ENCODE results near the gene CD300H. TPM values are rescaled to one million over a fixed set of nuclear protein-coding genes. Genes with fewer than 3 reads are reported as not detected.

Gene CD300H
- total RNA-seq, 1 donor from 2014 or later, result not detected

GRCh38 chr17:74543891-74544760, 23.2 kb downstream of the CD300H start:
- no peaks in the 10 kb centered on the region for H3K4me1 Mint-ChIP-seq (ENCODE audit: low read depth, unreplicated experiment)
- no peak overlapping the region for H3K4me3 Mint-ChIP-seq (ENCODE audit: unreplicated experiment)
- peaks cover 27% of the 10 kb centered on the region for H3K27me3 Mint-ChIP-seq (ENCODE audit: unreplicated experiment)
- TF ChIP-seq CTCF (IDR thresholded peaks at IDR 0.05; ENCODE audit: partially characterized antibody, unreplicated experiment), result no peak
- no peak for DNase-seq
- H3K36me3 Mint-ChIP-seq (ENCODE audit: unreplicated experiment), result peaks cover 5% of the 10 kb centered on the region
- H3K9me3 Mint-ChIP-seq (ENCODE audit: unreplicated experiment), result peaks cover 2% of the 10 kb centered on the region
- H3K27ac Mint-ChIP-seq (ENCODE audit: unreplicated experiment), result no peak overlapping the region

- Mint-ChIP-seq H3K4me3 (ENCODE audit: unreplicated experiment) (no peak overlapping the region), H3K27me3 (ENCODE audit: unreplicated experiment) (peaks cover 29% of the 10 kb centered on the region), H3K4me1 (ENCODE audit: low read depth, unreplicated experiment) (no peaks in the 10 kb centered on the region), H3K27ac (ENCODE audit: unreplicated experiment) (no peak overlapping the region), H3K9me3 (ENCODE audit: unreplicated experiment) (peaks cover 2% of the 10 kb centered on the region), H3K36me3 (ENCODE audit: unreplicated experiment) (peaks cover 5% of the 10 kb centered on the region)
- no peak for TF ChIP-seq CTCF (IDR thresholded peaks at IDR 0.05; ENCODE audit: partially characterized antibody, unreplicated experiment)
- DNase-seq, result no peak
These were observed 23.9 kb downstream of the CD300H start for GRCh38 chr17:74543406-74543805.

- Mint-ChIP-seq H3K36me3 (ENCODE audit: unreplicated experiment) (peaks cover 5% of the 10 kb centered on the region), H3K9me3 (ENCODE audit: unreplicated experiment) (peaks cover 2% of the 10 kb centered on the region), H3K4me1 (ENCODE audit: low read depth, unreplicated experiment) (no peaks in the 10 kb centered on the region), H3K4me3 (ENCODE audit: unreplicated experiment) (no peak overlapping the region), H3K27me3 (ENCODE audit: unreplicated experiment) (peaks cover 26% of the 10 kb centered on the region), H3K27ac (ENCODE audit: unreplicated experiment) (no peak overlapping the region)
- no peak for DNase-seq
- no peak for TF ChIP-seq CTCF (IDR thresholded peaks at IDR 0.05; ENCODE audit: partially characterized antibody, unreplicated experiment)
These were observed 24.5 kb downstream of the CD300H start for GRCh38 chr17:74542727-74543383.

GRCh38 chr17:74542166-74542565, 25.1 kb downstream of the CD300H start:
- Mint-ChIP-seq H3K4me1 (ENCODE audit: low read depth, unreplicated experiment) (no peaks in the 10 kb centered on the region), H3K27ac (ENCODE audit: unreplicated experiment) (no peak overlapping the region), H3K27me3 (ENCODE audit: unreplicated experiment) (peaks cover 23% of the 10 kb centered on the region), H3K4me3 (ENCODE audit: unreplicated experiment) (peak overlapping the region; percentile 0), H3K36me3 (ENCODE audit: unreplicated experiment) (peaks cover 5% of the 10 kb centered on the region), H3K9me3 (ENCODE audit: unreplicated experiment) (peaks cover 2% of the 10 kb centered on the region)
- no peak for DNase-seq
- no peak for TF ChIP-seq CTCF (IDR thresholded peaks at IDR 0.05; ENCODE audit: partially characterized antibody, unreplicated experiment)
